Endothelial cell of umbilical vein (primary cell): ENCODE data around the gene LONP1. TPM values are rescaled to one million over a fixed set of nuclear protein-coding genes. Genes with fewer than 3 reads are reported as not detected.

Experiments
- BruUV-seq: library from RNA; stranded (reverse); fragments of 400-500 nt; replicated peaks from 2 replicates; lab custom pipeline; 2021; lab: Mats Ljungman, UMichigan
- CTCF ChIA-PET: fragments of 300-600, 350-600 bp; sonication (Branson Sonifier 250); formaldehyde crosslinking; loops from one replicate; lab custom pipeline; 2021; ENCODE audit warnings: antibody characterized with exemption, inconsistent platforms; lab: Charles Lee
- POLR2A ChIA-PET: fragments of 300-600, 350-600 bp; sonication (Branson Sonifier 250); formaldehyde crosslinking; loops from one replicate; lab custom pipeline; 2021; ENCODE audit warnings: antibody characterized with exemption, inconsistent platforms; lab: Charles Lee
- DNase-seq: peaks from one replicate; pipeline ENCODE4 v3.0.0-alpha.2; 2011; ENCODE audit warnings: low read depth, low spot score
- FAIRE-seq: peaks from 2 replicates; lab custom pipeline; 2011; peaks lifted over from hg19 to GRCh38; lab: Jason Lieb, UNC
- H2AFZ ChIP-seq: 2 replicates; pipeline ENCODE4 v1.6.0; 2012; ENCODE audit warnings: low read depth, low read length, control low read depth, inconsistent platforms
- H3K27ac ChIP-seq: 2 replicates; pipeline ENCODE4 v1.5.1; 2011; ENCODE audit warnings: low read depth, mild to moderate bottlenecking, control low read depth, low read length, moderate library complexity; ENCODE audit not compliant: insufficient read depth
- H3K27me3 ChIP-seq, 2 experiments: 2 replicates each; pipeline versions ENCODE4 v1.6.0 to v1.6.1; 2011; ENCODE audit warnings: low read length in 2 of 2, mixed read lengths in 1 of 2; ENCODE audit not compliant: control insufficient read depth in 2 of 2, insufficient read depth in 2 of 2
- H3K36me3 ChIP-seq, 2 experiments: 2 replicates in 1 of 2; 3 replicates in 1 of 2; pipeline ENCODE4 v1.5.1; 2011; ENCODE audit warnings: low read length in 2 of 2, mild to moderate bottlenecking in 1 of 2, moderate library complexity in 1 of 2; ENCODE audit not compliant: control insufficient read depth in 2 of 2, insufficient read depth in 2 of 2; ENCODE audit errors: extremely low read depth in 1 of 2
- H3K4me1 ChIP-seq: 3 replicates; pipeline ENCODE4 v1.5.1; 2011; ENCODE audit warnings: mild to moderate bottlenecking, low read length; ENCODE audit not compliant: control insufficient read depth, insufficient read depth; ENCODE audit errors: extremely low read depth
- H3K4me2 ChIP-seq: 2 replicates; pipeline ENCODE4 v1.6.1; 2011; ENCODE audit warnings: low read length, control low read depth, mixed read lengths; ENCODE audit not compliant: insufficient read depth
- H3K4me3 ChIP-seq, 3 experiments: fragments of 200-600 bp in 1 of 3; sonication (generic), shearing (Covaris generic) in 1 of 3; replicated peaks in 1 of 3; 2 replicates each; pipeline ENCODE4 v1.5.1; 2011 to 2016; ENCODE audit warnings: control low read depth in 3 of 3, low read length in 3 of 3, mild to moderate bottlenecking in 2 of 3, inconsistent platforms in 1 of 3, low read depth in 1 of 3, moderate library complexity in 1 of 3; ENCODE audit not compliant: insufficient read depth in 1 of 3
- H3K79me2 ChIP-seq: 2 replicates; pipeline ENCODE4 v1.6.0; 2012; ENCODE audit warnings: low read length, inconsistent platforms; ENCODE audit not compliant: control insufficient read depth, insufficient read depth
- H3K9ac ChIP-seq: replicated peaks from 2 replicates; pipeline ENCODE3; 2011; ENCODE audit warnings: low read length, control low read depth; ENCODE audit not compliant: insufficient read depth; ENCODE audit errors: extremely low read depth
- H3K9me1 ChIP-seq: replicated peaks from 3 replicates; pipeline ENCODE4 v1.6.0; 2011; ENCODE audit warnings: mild to moderate bottlenecking, low read length; ENCODE audit not compliant: control insufficient read depth, insufficient read depth; ENCODE audit errors: extremely low read depth
- H3K9me3 ChIP-seq: replicated peaks from 2 replicates; pipeline ENCODE4 v1.5.1; 2012; ENCODE audit warnings: low read length, inconsistent platforms; ENCODE audit not compliant: control insufficient read depth, insufficient read depth
- H4K20me1 ChIP-seq: replicated peaks from 2 replicates; pipeline ENCODE3; 2011; ENCODE audit warnings: mild to moderate bottlenecking, low read length; ENCODE audit not compliant: control insufficient read depth, insufficient read depth; ENCODE audit errors: extremely low read depth
- EZH2 ChIP-seq: IDR thresholded peaks from 2 replicates; pipeline ENCODE4 v1.6.1; 2012; ENCODE audit warnings: borderline replicate concordance, low read depth, mild to moderate bottlenecking, moderate library complexity, low read length, inconsistent platforms; ENCODE audit not compliant: severe bottlenecking
- FOS ChIP-seq: IDR thresholded peaks from 2 replicates; pipeline ENCODE4 v1.6.1; 2011; ENCODE audit warnings: mild to moderate bottlenecking, low read length, moderate library complexity, borderline replicate concordance; ENCODE audit not compliant: insufficient read depth
- GATA2 ChIP-seq: IDR thresholded peaks from 2 replicates; pipeline ENCODE4 v1.7.0; 2011; ENCODE audit warnings: low read depth, mild to moderate bottlenecking, moderate library complexity, mixed read lengths, low read length; ENCODE audit not compliant: insufficient read length, insufficient read depth
- JUN ChIP-seq: IDR thresholded peaks from 2 replicates; pipeline ENCODE4 v1.6.1; 2011; ENCODE audit warnings: borderline replicate concordance, low read depth; ENCODE audit not compliant: insufficient read length, insufficient read depth
- MYC ChIP-seq: IDR thresholded peaks from one replicate; pipeline ENCODE4 v1.6.1; 2011; ENCODE audit warnings: mild to moderate bottlenecking, low read depth, low read length
- POLR2A ChIP-seq: IDR thresholded peaks from 2 replicates; pipeline ENCODE4 v1.6.1; 2012; ENCODE audit warnings: low read depth, mild to moderate bottlenecking, control low read depth, low read length
- POLR2AphosphoS5 ChIP-seq: IDR thresholded peaks from 2 replicates; pipeline ENCODE4 v1.6.1; 2012; ENCODE audit warnings: low read depth, mild to moderate bottlenecking, control low read depth, low read length, moderate library complexity; ENCODE audit not compliant: insufficient read depth
- dilution Hi-C: fragments of 300-500 bp; cut with MboI; formaldehyde crosslinking; loops from one replicate; pipeline ENCODE4 v1.15.0; 2019; ENCODE audit warnings: low sequenced_read_pairs; ENCODE audit not compliant: extremely low pct_ligation_motif_present
- intact Hi-C: fragments of 100-400 bp; cut with micrococcal nuclease; formaldehyde crosslinking; loops from one replicate; pipeline ENCODE4 v1.10.0; 2022
- polyA plus RNA-seq, 4 experiments: library from polyadenylated mRNA; depleted of rRNA in 3 of 4; stranded (reverse) in 3 of 4; unstranded in 1 of 4; fragments of >200 nt; gene quantifications; 2 replicates each; pipeline versions ENCODE4 v1.2.1 to v1.2.3, GENCODE V29; 2011 to 2012; ENCODE audit warnings: missing spikeins in 1 of 4
- total RNA-seq: library from RNA; stranded (reverse); gene quantifications from 2 replicates; pipeline ENCODE4 v1.2.3, GENCODE V29; 2021

Gene LONP1
- total and polyA plus RNA-seq, 2 donors (not counting 3 experiments of a cell fraction or from before 2014, with no cell fraction given) = 70.0 to 95.7 TPM

DNA sequence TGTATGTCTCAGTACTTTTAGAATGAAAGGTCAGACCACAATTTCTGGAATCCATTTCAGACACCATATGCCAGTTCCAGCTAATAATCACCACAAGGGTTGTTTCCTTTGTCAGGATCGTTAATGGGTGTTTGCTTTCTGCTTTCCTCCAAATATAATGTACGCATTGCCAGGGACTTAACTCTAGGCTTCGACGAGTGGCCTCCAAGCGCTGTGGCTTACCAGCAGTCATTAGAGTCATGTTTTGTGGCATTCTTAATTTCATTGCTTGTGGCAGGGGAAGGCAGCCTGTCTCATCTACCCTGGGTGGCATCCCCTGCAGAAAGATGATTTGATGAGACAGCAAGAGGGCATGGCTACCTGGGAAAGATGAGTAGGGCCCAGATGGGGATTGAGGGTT lies 74.5 kb downstream of the LONP1 start:
- no peak overlapping the region for H3K27ac ChIP-seq
- DNase-seq = no peak
- no peak overlapping the region for H3K4me2 ChIP-seq
- intact Hi-C loops (loop anchor here (10.0 kb wide), 1 partner anchor 539 kb away; no protein-coding TSS in a partner anchor), dilution Hi-C loops (no loop called here)
- H3K4me3 ChIP-seq = no peak overlapping the region
- no peak overlapping the region for H3K9ac ChIP-seq
- H4K20me1 ChIP-seq = peaks cover 3% of the 10 kb centered on the region
- CTCF ChIA-PET = no interaction called here
- TF ChIP-seq FOS = no peak
- no peak for TF ChIP-seq POLR2A
- TF ChIP-seq GATA2 = no peak
- TF ChIP-seq POLR2AphosphoS5 = no peak
- no peak for TF ChIP-seq JUN
- no peak for TF ChIP-seq MYC
- H3K4me1 ChIP-seq = no peaks in the 10 kb centered on the region
- no peak overlapping the region for H2AFZ ChIP-seq
- peaks cover 26 to 37% of the 10 kb centered on the region in 2 experiments for H3K36me3 ChIP-seq
- peaks cover 67% of the 10 kb centered on the region for H3K79me2 ChIP-seq
- no peaks in the 10 kb centered on the region for H3K27me3 ChIP-seq
- no peaks in the 10 kb centered on the region for H3K9me1 ChIP-seq
- no TSS peak for BruUV-seq
- POLR2A ChIA-PET = no interaction called here
- H3K9me3 ChIP-seq = no peaks in the 10 kb centered on the region
- no peak for FAIRE-seq

GRCh38 chr19:5644037-5644436 lies 75.9 kb downstream of the LONP1 start:
- DNase-seq (no peak), FAIRE-seq (no peak)
- Histone ChIP-seq H3K36me3 (peaks cover 22 to 32% of the 10 kb centered on the region in 2 experiments), H2AFZ (no peak overlapping the region), H3K4me2 (no peak overlapping the region), H4K20me1 (peaks cover 3% of the 10 kb centered on the region), H3K4me1 (no peaks in the 10 kb centered on the region), H3K4me3 (no peak overlapping the region), H3K9me3 (no peaks in the 10 kb centered on the region), H3K9ac (no peak overlapping the region), H3K79me2 (peaks cover 76% of the 10 kb centered on the region), H3K9me1 (no peaks in the 10 kb centered on the region), H3K27ac (no peak overlapping the region), H3K27me3 (no peaks in the 10 kb centered on the region)
- dilution Hi-C loops (no loop called here), intact Hi-C loops (loop anchor here (10.0 kb wide), 1 partner anchor 541 kb away; no protein-coding TSS in a partner anchor)
- TF ChIP-seq POLR2A (no peak), FOS (no peak), MYC (no peak), JUN (no peak), EZH2 (no peak), POLR2AphosphoS5 (no peak)
- POLR2A ChIA-PET = no interaction called here
- CTCF ChIA-PET = no interaction called here
- no TSS peak for BruUV-seq
